ENCODE data around the gene MYPOP. TPM values are rescaled to one million over a fixed set of nuclear protein-coding genes. Genes with fewer than 3 reads are reported as not detected.
"Not testable (repeated sequence)": the region's sequence is repeated elsewhere in the genome, so short reads cannot be mapped to it uniquely, and the experiment has no call there.

The MYPOP gene
- polyA plus RNA-seq, 2 donors: 3.2 to 3.5 TPM

- no peaks in the 10 kb centered on the region for H3K27me3 ChIP-seq (ENCODE audit: control insufficient read depth in 1 of 2, insufficient read depth in 2 of 2, low read length in 2 of 2)
- peaks cover 0 to 5% of the 10 kb centered on the region in 2 donors for H3K4me1 ChIP-seq (ENCODE audit: control insufficient read depth in 2 of 2, insufficient read depth in 2 of 2, low read length in 1 of 2)
- H3K36me3 ChIP-seq (ENCODE audit: control insufficient read depth in 2 of 2, insufficient read depth in 2 of 2, low read length in 1 of 2): no peaks in the 10 kb centered on the region
- H3K9me3 ChIP-seq (ENCODE audit: control insufficient read depth in 2 of 2, insufficient read depth in 1 of 2, low read depth in 1 of 2, low read length in 1 of 2): no peaks in the 10 kb centered on the region
- 60 to 67% methylated on average over 10 to 11 of the region's 11 CpGs for WGBS, 2 donors
- peak overlapping the region; percentile 14 to 58 for H3K27ac ChIP-seq (ENCODE audit: low read depth in 2 of 2, low read length in 1 of 2)
- H3K4me3 ChIP-seq (ENCODE audit: low read depth in 1 of 2, low read length in 2 of 2): no peak overlapping the region
Measured at GRCh38 chr19:45878043-45878794, 24.2 kb downstream of the MYPOP start.

GRCh38 chr19:45876411-45877197, 25.8 kb downstream of the MYPOP start:
- no peaks in the 10 kb centered on the region for H3K27me3 ChIP-seq (ENCODE audit: control insufficient read depth in 1 of 2, insufficient read depth in 2 of 2, low read length in 2 of 2)
- WGBS, 2 donors: 10% methylated on average over 39 to 41 of the region's 41 CpGs
- H3K4me1 ChIP-seq (ENCODE audit: control insufficient read depth in 2 of 2, insufficient read depth in 2 of 2, low read length in 1 of 2): peaks cover 0 to 3% of the 10 kb centered on the region in 2 donors
- H3K36me3 ChIP-seq (ENCODE audit: control insufficient read depth in 2 of 2, insufficient read depth in 2 of 2, low read length in 1 of 2): no peaks in the 10 kb centered on the region
- peak overlapping the region in 1 of 2 donors; percentile 30 for H3K27ac ChIP-seq (ENCODE audit: low read depth in 2 of 2, low read length in 1 of 2)
- H3K9me3 ChIP-seq (ENCODE audit: control insufficient read depth in 2 of 2, insufficient read depth in 1 of 2, low read depth in 1 of 2, low read length in 1 of 2): no peaks in the 10 kb centered on the region
- no peak overlapping the region for H3K4me3 ChIP-seq (ENCODE audit: low read depth in 1 of 2, low read length in 2 of 2)

GRCh38 chr19:45876161-45876410, 26.3 kb downstream of the MYPOP start:
- Histone ChIP-seq H3K36me3 (ENCODE audit: control insufficient read depth in 2 of 2, insufficient read depth in 2 of 2, low read length in 1 of 2) (no peaks in the 10 kb centered on the region), H3K27me3 (ENCODE audit: control insufficient read depth in 1 of 2, insufficient read depth in 2 of 2, low read length in 2 of 2) (no peaks in the 10 kb centered on the region), H3K9me3 (ENCODE audit: control insufficient read depth in 2 of 2, insufficient read depth in 1 of 2, low read depth in 1 of 2, low read length in 1 of 2) (no peaks in the 10 kb centered on the region), H3K4me1 (ENCODE audit: control insufficient read depth in 2 of 2, insufficient read depth in 2 of 2, low read length in 1 of 2) (peaks cover 0 to 3% of the 10 kb centered on the region in 2 donors), H3K27ac (ENCODE audit: low read depth in 2 of 2, low read length in 1 of 2) (no peak overlapping the region), H3K4me3 (ENCODE audit: low read depth in 1 of 2, low read length in 2 of 2) (no peak overlapping the region)
- 46 to 52% methylated on average over 4 of the region's 4 CpGs for WGBS, 2 donors

- Histone ChIP-seq H3K27ac (ENCODE audit: low read depth in 2 of 2, low read length in 1 of 2) (no peak overlapping the region), H3K4me1 (ENCODE audit: control insufficient read depth in 2 of 2, insufficient read depth in 2 of 2, low read length in 1 of 2) (peaks cover 0 to 3% of the 10 kb centered on the region in 2 donors)
Measured at GRCh38 chr19:45874620-45874966, 27.8 kb downstream of the MYPOP start.

DNA sequence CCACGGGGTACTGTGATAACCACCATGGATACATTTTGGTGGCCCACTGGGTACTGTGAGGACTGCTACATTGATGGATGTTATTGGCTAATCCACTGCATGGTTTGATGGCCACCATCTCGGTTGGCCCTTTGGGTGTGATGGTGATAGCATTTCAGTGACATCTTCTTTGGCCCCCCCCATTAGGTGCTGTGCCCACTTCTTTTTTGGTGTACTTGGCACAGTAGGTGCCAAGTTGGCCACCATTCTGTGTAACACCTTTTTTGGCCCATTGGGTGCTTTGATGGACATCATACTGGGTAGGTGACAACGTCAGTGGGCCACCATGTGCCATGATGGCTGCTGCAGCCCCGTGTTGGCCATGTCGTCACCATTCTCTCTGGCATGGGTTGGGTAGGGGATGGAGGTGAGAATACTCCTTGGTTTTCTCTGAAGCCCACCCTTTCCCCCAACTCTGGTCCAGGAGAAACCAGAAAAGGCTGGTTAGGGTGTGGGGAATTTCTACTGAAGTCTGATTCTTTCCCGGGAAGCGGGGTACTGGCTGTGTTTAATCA, 29.1 kb downstream of the MYPOP start:
- H3K9me3 ChIP-seq (ENCODE audit: control insufficient read depth in 2 of 2, insufficient read depth in 1 of 2, low read depth in 1 of 2, low read length in 1 of 2): no peaks in the 10 kb centered on the region
- H3K36me3 ChIP-seq (ENCODE audit: control insufficient read depth in 2 of 2, insufficient read depth in 2 of 2, low read length in 1 of 2): no peaks in the 10 kb centered on the region
- H3K4me1 ChIP-seq (ENCODE audit: control insufficient read depth in 2 of 2, insufficient read depth in 2 of 2, low read length in 1 of 2): peaks cover 0 to 3% of the 10 kb centered on the region in 2 donors
- H3K27me3 ChIP-seq (ENCODE audit: control insufficient read depth in 1 of 2, insufficient read depth in 2 of 2, low read length in 2 of 2): no peaks in the 10 kb centered on the region
- 85 to 86% methylated on average over 7 of the region's 7 CpGs for WGBS, 2 donors
- H3K4me3 ChIP-seq (ENCODE audit: low read depth in 1 of 2, low read length in 2 of 2): no peak overlapping the region
- H3K27ac ChIP-seq (ENCODE audit: low read depth in 2 of 2, low read length in 1 of 2): no peak overlapping the region

More at GRCh38 chr19:45874620-45874966, 27.8 kb downstream of the MYPOP start:
- WGBS, 2 donors: 88% methylated on average over 7 of the region's 7 CpGs
- Histone ChIP-seq H3K4me3 (ENCODE audit: low read depth in 1 of 2, low read length in 2 of 2) (no peak overlapping the region), H3K9me3 (ENCODE audit: control insufficient read depth in 2 of 2, insufficient read depth in 1 of 2, low read depth in 1 of 2, low read length in 1 of 2) (no peaks in the 10 kb centered on the region), H3K36me3 (ENCODE audit: control insufficient read depth in 2 of 2, insufficient read depth in 2 of 2, low read length in 1 of 2) (no peaks in the 10 kb centered on the region), H3K27me3 (ENCODE audit: control insufficient read depth in 1 of 2, insufficient read depth in 2 of 2, low read length in 2 of 2) (no peaks in the 10 kb centered on the region)

DNA sequence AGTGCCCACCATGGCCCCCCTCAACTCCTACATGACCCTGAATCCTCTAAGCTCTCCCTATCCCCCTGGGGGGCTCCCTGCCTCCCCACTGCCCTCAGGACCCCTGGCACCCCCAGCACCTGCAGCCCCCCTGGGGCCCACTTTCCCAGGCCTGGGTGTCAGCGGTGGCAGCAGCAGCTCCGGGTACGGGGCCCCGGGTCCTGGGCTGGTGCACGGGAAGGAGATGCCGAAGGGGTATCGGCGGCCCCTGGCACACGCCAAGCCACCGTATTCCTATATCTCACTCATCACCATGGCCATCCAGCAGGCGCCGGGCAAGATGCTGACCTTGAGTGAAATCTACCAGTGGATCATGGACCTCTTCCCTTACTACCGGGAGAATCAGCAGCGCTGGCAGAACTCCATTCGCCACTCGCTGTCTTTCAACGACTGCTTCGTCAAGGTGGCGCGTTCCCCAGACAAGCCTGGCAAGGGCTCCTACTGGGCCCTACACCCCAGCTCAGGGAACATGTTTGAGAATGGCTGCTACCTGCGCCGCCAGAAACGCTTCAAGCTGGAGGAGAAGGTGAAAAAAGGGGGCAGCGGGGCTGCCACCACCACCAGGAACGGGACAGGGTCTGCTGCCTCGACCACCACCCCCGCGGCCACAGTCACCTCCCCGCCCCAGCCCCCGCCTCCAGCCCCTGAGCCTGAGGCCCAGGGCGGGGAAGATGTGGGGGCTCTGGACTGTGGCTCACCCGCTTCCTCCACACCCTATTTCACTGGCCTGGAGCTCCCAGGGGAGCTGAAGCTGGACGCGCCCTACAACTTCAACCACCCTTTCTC, 30.1 kb downstream of the MYPOP start:
- Histone ChIP-seq H3K27me3 (ENCODE audit: control insufficient read depth in 1 of 2, insufficient read depth in 2 of 2, low read length in 2 of 2) (no peaks in the 10 kb centered on the region), H3K4me1 (ENCODE audit: control insufficient read depth in 2 of 2, insufficient read depth in 2 of 2, low read length in 1 of 2) (peaks cover 0 to 3% of the 10 kb centered on the region in 2 donors), H3K9me3 (ENCODE audit: control insufficient read depth in 2 of 2, insufficient read depth in 1 of 2, low read depth in 1 of 2, low read length in 1 of 2) (no peaks in the 10 kb centered on the region), H3K27ac (ENCODE audit: low read depth in 2 of 2, low read length in 1 of 2) (no peak overlapping the region), H3K4me3 (ENCODE audit: low read depth in 1 of 2, low read length in 2 of 2) (no peak overlapping the region), H3K36me3 (ENCODE audit: control insufficient read depth in 2 of 2, insufficient read depth in 2 of 2, low read length in 1 of 2) (no peaks in the 10 kb centered on the region)
- 92 to 94% methylated on average over 34 of the region's 34 CpGs for WGBS, 2 donors

GRCh38 chr19:45870798-45871197, 31.6 kb downstream of the MYPOP start:
- 72 to 80% methylated on average over 5 of the region's 5 CpGs for WGBS, 2 donors
- H3K27ac ChIP-seq (ENCODE audit: low read depth in 2 of 2, low read length in 1 of 2): no peak overlapping the region
- H3K4me1 ChIP-seq (ENCODE audit: control insufficient read depth in 2 of 2, insufficient read depth in 2 of 2, low read length in 1 of 2): no peaks in the 10 kb centered on the region

GRCh38 chr19:45867241-45867640, 35.2 kb downstream of the MYPOP start:
- H3K27me3 ChIP-seq (ENCODE audit: control insufficient read depth in 1 of 2, insufficient read depth in 2 of 2, low read length in 2 of 2); H3K27ac ChIP-seq (ENCODE audit: low read depth in 2 of 2, low read length in 1 of 2); H3K4me1 ChIP-seq (ENCODE audit: control insufficient read depth in 2 of 2, insufficient read depth in 2 of 2, low read length in 1 of 2); H3K4me3 ChIP-seq (ENCODE audit: low read depth in 1 of 2, low read length in 2 of 2); H3K9me3 ChIP-seq (ENCODE audit: control insufficient read depth in 2 of 2, insufficient read depth in 1 of 2, low read depth in 1 of 2, low read length in 1 of 2); H3K36me3 ChIP-seq (ENCODE audit: control insufficient read depth in 2 of 2, insufficient read depth in 2 of 2, low read length in 1 of 2): not testable (repeated sequence)
- WGBS, 2 donors: 66 to 70% methylated on average over 4 of the region's 4 CpGs

More at GRCh38 chr19:45870798-45871197, 31.6 kb downstream of the MYPOP start:
- Histone ChIP-seq H3K27me3 (ENCODE audit: control insufficient read depth in 1 of 2, insufficient read depth in 2 of 2, low read length in 2 of 2) (no peaks in the 10 kb centered on the region), H3K36me3 (ENCODE audit: control insufficient read depth in 2 of 2, insufficient read depth in 2 of 2, low read length in 1 of 2) (no peaks in the 10 kb centered on the region), H3K9me3 (ENCODE audit: control insufficient read depth in 2 of 2, insufficient read depth in 1 of 2, low read depth in 1 of 2, low read length in 1 of 2) (no peaks in the 10 kb centered on the region), H3K4me3 (ENCODE audit: low read depth in 1 of 2, low read length in 2 of 2) (no peak overlapping the region)

- Histone ChIP-seq H3K4me3 (ENCODE audit: low read depth in 1 of 2, low read length in 2 of 2) (no peak overlapping the region), H3K27me3 (ENCODE audit: control insufficient read depth in 1 of 2, insufficient read depth in 2 of 2, low read length in 2 of 2) (peaks cover 0 to 3% of the 10 kb centered on the region in 2 donors), H3K9me3 (ENCODE audit: control insufficient read depth in 2 of 2, insufficient read depth in 1 of 2, low read depth in 1 of 2, low read length in 1 of 2) (no peaks in the 10 kb centered on the region), H3K4me1 (ENCODE audit: control insufficient read depth in 2 of 2, insufficient read depth in 2 of 2, low read length in 1 of 2) (peaks cover 0 to 3% of the 10 kb centered on the region in 2 donors), H3K36me3 (ENCODE audit: control insufficient read depth in 2 of 2, insufficient read depth in 2 of 2, low read length in 1 of 2) (no peaks in the 10 kb centered on the region), H3K27ac (ENCODE audit: low read depth in 2 of 2, low read length in 1 of 2) (no peak overlapping the region)
- WGBS, 2 donors: 45 to 59% methylated on average over 11 of the region's 11 CpGs
Measured at GRCh38 chr19:45866400-45867176, 35.8 kb downstream of the MYPOP start.
